GM19372 (cell line): Measurements from ENCODE around the gene TRNAU1AP.
"Not testable (repeated sequence)": the region's sequence is repeated elsewhere in the genome, so short reads cannot be mapped to it uniquely, and the experiment has no call there.

ENCODE experiments used
- ATAC-seq: cut with Tn5 transposase; IDR thresholded peaks from one replicate; pipeline ENCODE4 v1.9.1; 2021; ENCODE audit warnings: mild to moderate bottlenecking, low read depth, moderate library complexity; ENCODE audit not compliant: unreplicated experiment

The TRNAU1AP gene

GRCh38 chr1:28552758-28553663 is at the start of gene TRNAU1AP:
TRNAU1AP (plus strand) TSS chr1:28553085; CDS start chr1:28553111, 26 bp downstream.
- peak; percentile 90 for ATAC-seq

- ATAC-seq: no peak
Measured at GRCh38 chr1:28503117-28503516, 49.8 kb upstream of the TRNAU1AP start.

GRCh38 chr1:28505406-28506187 is 47.3 kb upstream of the TRNAU1AP start, which contains the start of gene RCC1:
RCC1 (plus strand) TSS chr1:28506043; CDS start chr1:28529867, 23,824 bp downstream.
- ATAC-seq: peak; percentile 75

GRCh38 chr1:28506907-28507246 is 46.0 kb upstream of the TRNAU1AP start:
- ATAC-seq: no peak

GRCh38 chr1:28507247-28507645 is 45.6 kb upstream of the TRNAU1AP start:
- ATAC-seq: no peak

GRCh38 chr1:28507646-28508434 is 45.0 kb upstream of the TRNAU1AP start:
- ATAC-seq: no peak

GRCh38 chr1:28508435-28508754 is 44.5 kb upstream of the TRNAU1AP start:
- no peak for ATAC-seq

GRCh38 chr1:28509705-28510272 is 43.1 kb upstream of the TRNAU1AP start:
- ATAC-seq: no peak

- no peak for ATAC-seq
Measured at GRCh38 chr1:28510273-28510969, 42.5 kb upstream of the TRNAU1AP start.

- ATAC-seq: no peak
Measured at GRCh38 chr1:28510970-28511440, 41.9 kb upstream of the TRNAU1AP start.

- ATAC-seq: no peak
Measured at GRCh38 chr1:28512058-28512611, 40.8 kb upstream of the TRNAU1AP start.

- ATAC-seq: not testable (repeated sequence)
Measured at GRCh38 chr1:28514445-28514933, 38.4 kb upstream of the TRNAU1AP start.

- no peak for ATAC-seq
Measured at GRCh38 chr1:28516518-28516956, 36.3 kb upstream of the TRNAU1AP start.

- no peak for ATAC-seq
Measured at GRCh38 chr1:28517649-28517999, 35.3 kb upstream of the TRNAU1AP start.

- ATAC-seq: peak; percentile 76
Measured at GRCh38 chr1:28518000-28518744, 34.7 kb upstream of the TRNAU1AP start.

- peak; percentile 15 for ATAC-seq
Measured at GRCh38 chr1:28518745-28519341, 34.0 kb upstream of the TRNAU1AP start.

- no peak for ATAC-seq
Measured at GRCh38 chr1:28519946-28520725, 32.7 kb upstream of the TRNAU1AP start.
